Ammon's horn (tissue), 1 donor: ENCODE results near the gene ZBED6.
"Not testable (repeated sequence)": the region's sequence is repeated elsewhere in the genome, so short reads cannot be mapped to it uniquely, and the experiment has no call there.

Source experiments
- DNase-seq: peaks from one replicate; pipeline ENCODE4 v3.0.0-alpha.2; 2016; ENCODE audit warnings: low spot score

Gene ZBED6

GRCh38 chr1:203781962-203782361 lies 13.5 kb upstream of the ZBED6 start:
- DNase-seq = no peak

- DNase-seq = no peak
These were observed 5.5 kb upstream of the ZBED6 start for GRCh38 chr1:203789966-203790365.

GRCh38 chr1:203791498-203791897 lies 3.9 kb upstream of the ZBED6 start:
- no peak for DNase-seq

- no peak for DNase-seq
These were observed 2.9 kb upstream of the ZBED6 start for GRCh38 chr1:203792486-203792885.

- not testable (repeated sequence) for DNase-seq
These were observed 1.9 kb upstream of the ZBED6 start for GRCh38 chr1:203793561-203793960.

- DNase-seq = no peak
These were observed 521 bp upstream of the ZBED6 start for GRCh38 chr1:203794764-203795440.

- no peak for DNase-seq
These were observed 798 bp downstream of the ZBED6 start for GRCh38 chr1:203796236-203796605.

- DNase-seq = no peak
These were observed 1.8 kb downstream of the ZBED6 start for GRCh38 chr1:203797216-203797615.

- no peak for DNase-seq
These were observed 2.7 kb downstream of the ZBED6 start for GRCh38 chr1:203797948-203798655.

- no peak for DNase-seq
These were observed 3.7 kb downstream of the ZBED6 start for GRCh38 chr1:203799157-203799556.

- no peak for DNase-seq
These were observed 4.5 kb downstream of the ZBED6 start for GRCh38 chr1:203799971-203800370.

GRCh38 chr1:203805689-203806088 lies 10.3 kb downstream of the ZBED6 start:
- DNase-seq = no peak

GRCh38 chr1:203807196-203807595 lies 11.8 kb downstream of the ZBED6 start:
- no peak for DNase-seq

GRCh38 chr1:203813581-203814341 lies 18.3 kb downstream of the ZBED6 start:
- no peak for DNase-seq

GRCh38 chr1:203818399-203818798 lies 23.0 kb downstream of the ZBED6 start:
- DNase-seq = no peak

- DNase-seq = no peak
These were observed 27.9 kb downstream of the ZBED6 start for GRCh38 chr1:203823306-203823705.

- no peak for DNase-seq
These were observed 30.8 kb downstream of the ZBED6 start for GRCh38 chr1:203826175-203826574.

- no peak for DNase-seq
These were observed 32.6 kb downstream of the ZBED6 start for GRCh38 chr1:203828002-203828401.

GRCh38 chr1:203828503-203828902 lies 33.1 kb downstream of the ZBED6 start:
- DNase-seq = no peak

- DNase-seq = not testable (repeated sequence)
These were observed 33.8 kb downstream of the ZBED6 start for GRCh38 chr1:203829247-203829646.

GRCh38 chr1:203835476-203835875 lies 40.1 kb downstream of the ZBED6 start:
- DNase-seq = no peak

- no peak for DNase-seq
These were observed 43.7 kb downstream of the ZBED6 start for GRCh38 chr1:203839081-203839480.

GRCh38 chr1:203840208-203840808 lies 44.9 kb downstream of the ZBED6 start:
- DNase-seq = no peak
